ENCODE data around the gene BBIP1.

The BBIP1 gene

GRCh38 chr10:110918643-110919348 lies at the start of gene BBIP1:
BBIP1 (minus strand) TSS chr10:110919180; CDS start chr10:110918157, 1,023 bp downstream.
- no peak for DNase-seq (ENCODE audit: low read depth in 2 of 2)

GRCh38 chr10:110967645-110968044 lies 48.7 kb upstream of the BBIP1 start:
- DNase-seq (ENCODE audit: low read depth in 2 of 2), result no peak

- no peak for DNase-seq (ENCODE audit: low read depth in 2 of 2)
These were observed 48.1 kb upstream of the BBIP1 start for GRCh38 chr10:110967009-110967630.

GRCh38 chr10:110966146-110966545 lies 47.2 kb upstream of the BBIP1 start:
- no peak for DNase-seq (ENCODE audit: low read depth in 2 of 2)

- no peak for DNase-seq (ENCODE audit: low read depth in 2 of 2)
These were observed 46.2 kb upstream of the BBIP1 start for GRCh38 chr10:110965216-110965615.

GRCh38 chr10:110964681-110965080 lies 45.7 kb upstream of the BBIP1 start:
- DNase-seq (ENCODE audit: low read depth in 2 of 2), result no peak

GRCh38 chr10:110963162-110963561 lies 44.2 kb upstream of the BBIP1 start:
- DNase-seq (ENCODE audit: low read depth in 2 of 2), result no peak

- no peak for DNase-seq (ENCODE audit: low read depth in 2 of 2)
These were observed 43.5 kb upstream of the BBIP1 start for GRCh38 chr10:110962443-110962842.

- DNase-seq (ENCODE audit: low read depth in 2 of 2), result no peak
These were observed 41.3 kb upstream of the BBIP1 start for GRCh38 chr10:110960333-110960712.

GRCh38 chr10:110959379-110960332 lies 40.7 kb upstream of the BBIP1 start:
- DNase-seq (ENCODE audit: low read depth in 2 of 2), result no peak

- no peak for DNase-seq (ENCODE audit: low read depth in 2 of 2)
These were observed 38.6 kb upstream of the BBIP1 start for GRCh38 chr10:110957606-110958005.

- DNase-seq (ENCODE audit: low read depth in 2 of 2), result no peak
These were observed 32.4 kb upstream of the BBIP1 start for GRCh38 chr10:110951381-110951780.

- no peak for DNase-seq (ENCODE audit: low read depth in 2 of 2)
These were observed 28.1 kb upstream of the BBIP1 start for GRCh38 chr10:110947061-110947595.

- no peak for DNase-seq (ENCODE audit: low read depth in 2 of 2)
These were observed 27.5 kb upstream of the BBIP1 start for GRCh38 chr10:110946496-110946895.

GRCh38 chr10:110944792-110945396 lies 25.9 kb upstream of the BBIP1 start:
- no peak for DNase-seq (ENCODE audit: low read depth in 2 of 2)

- DNase-seq (ENCODE audit: low read depth in 2 of 2), result no peak
These were observed 20.4 kb upstream of the BBIP1 start for GRCh38 chr10:110939419-110939818.

- DNase-seq (ENCODE audit: low read depth in 2 of 2), result no peak
These were observed 17.8 kb upstream of the BBIP1 start for GRCh38 chr10:110936757-110937156.

GRCh38 chr10:110932505-110933180 lies 13.7 kb upstream of the BBIP1 start:
- no peak for DNase-seq (ENCODE audit: low read depth in 2 of 2)

- no peak for DNase-seq (ENCODE audit: low read depth in 2 of 2)
These were observed 12.9 kb upstream of the BBIP1 start for GRCh38 chr10:110931769-110932381.

- no peak for DNase-seq (ENCODE audit: low read depth in 2 of 2)
These were observed 8.5 kb upstream of the BBIP1 start for GRCh38 chr10:110927461-110927860.

All from stimulated activated CD4-positive, alpha-beta T cell treated with anti-CD3 and anti-CD28 coated beads, Interleukin-1b, Interleukin-23, amount 100 ng/mL, for 4 hours (primary cell).